ENCODE results near the gene JAKMIP3. TPM values are rescaled to one million over a fixed set of nuclear protein-coding genes. Genes with fewer than 3 reads are reported as not detected.

JAKMIP3 gene
- total RNA-seq, 2 donors from 2014 or later: 0.06 to 0.14 TPM

DNA sequence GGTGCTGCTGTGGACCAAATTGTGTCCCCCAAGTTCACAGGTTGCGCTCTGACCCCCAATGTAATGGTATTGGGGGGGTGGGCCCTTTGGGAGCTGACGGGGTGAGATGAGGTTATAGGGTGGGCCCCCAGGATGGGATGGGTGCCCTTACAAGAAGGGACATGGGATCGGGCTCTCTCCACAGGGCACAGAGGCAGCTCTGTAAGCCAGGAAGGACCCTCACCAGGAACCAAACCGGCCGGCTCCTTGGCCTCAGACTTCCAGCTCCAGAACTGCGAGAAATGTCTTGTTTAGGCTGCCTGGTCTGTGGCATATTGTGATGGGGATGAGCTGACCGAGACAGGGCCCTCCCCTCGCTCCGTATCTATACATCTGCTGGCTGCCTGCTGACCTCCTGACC is 25.7 kb upstream of the JAKMIP3 start:
- DNase-seq (no peak), ATAC-seq (no peak)
- intact Hi-C loops (cut with DNase I, micrococcal nuclease): no loop called here

DNA sequence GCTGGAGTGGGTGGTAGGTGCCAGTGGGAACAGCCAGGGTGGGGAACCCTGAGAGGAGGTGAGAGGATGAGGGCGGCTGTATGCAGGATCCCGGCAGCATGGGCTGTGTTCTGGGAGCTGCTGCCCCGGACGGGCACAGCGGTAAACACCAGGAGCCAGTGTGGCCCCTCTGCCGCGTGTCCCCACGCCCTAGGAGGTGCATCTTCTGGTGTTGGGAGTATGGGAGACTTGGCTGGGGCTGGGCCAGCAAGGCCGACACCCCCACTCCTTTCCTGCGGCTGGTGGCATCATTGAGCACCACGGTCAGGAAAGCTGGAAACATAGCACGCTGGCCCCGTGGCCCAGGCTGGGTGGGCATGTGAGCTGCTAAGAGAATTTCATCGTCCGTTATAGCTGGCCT is 24.4 kb upstream of the JAKMIP3 start:
- no peak for ATAC-seq
- intact Hi-C loops (cut with DNase I, micrococcal nuclease): no loop called here
- DNase-seq: no peak

DNA sequence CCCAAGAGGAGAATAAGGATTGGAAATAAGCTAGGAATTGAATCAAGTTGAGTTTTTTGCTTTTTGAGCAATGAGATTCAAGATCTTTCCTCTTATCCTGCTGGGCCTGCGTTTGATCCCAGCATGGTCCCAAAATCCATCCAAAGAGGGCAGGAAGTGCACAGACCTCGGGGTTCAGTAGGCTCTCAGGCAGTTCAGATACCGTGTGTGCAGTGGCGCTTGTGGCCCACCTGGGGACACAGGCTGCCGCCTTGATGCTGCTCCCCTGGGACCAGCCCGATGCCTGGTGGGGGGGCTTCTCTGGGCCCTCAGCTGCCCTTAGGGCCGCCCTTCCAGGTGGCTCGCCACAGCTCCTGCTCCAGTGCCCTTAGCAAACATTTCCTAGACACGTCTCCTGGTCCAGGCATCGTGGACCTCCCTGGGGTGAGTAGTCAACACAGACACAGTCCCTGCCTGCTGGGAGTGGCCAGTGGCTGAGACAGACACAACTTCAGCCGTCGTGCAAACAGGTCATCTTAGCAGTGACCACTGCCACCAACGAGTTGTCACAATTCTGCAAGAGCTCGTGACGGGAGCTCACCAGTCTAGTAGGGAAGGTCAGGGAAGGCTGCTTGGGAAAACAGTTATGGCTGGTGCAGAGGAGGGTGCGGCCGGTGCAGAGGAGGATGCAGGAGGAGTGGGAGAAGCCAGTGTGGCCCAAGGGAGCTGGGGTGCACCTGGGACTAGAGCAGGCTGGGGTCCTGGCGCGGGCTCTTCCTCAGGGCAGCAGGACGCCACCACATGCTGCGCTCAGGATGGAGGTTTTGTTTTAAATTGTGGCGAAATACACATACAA is 21.7 kb upstream of the JAKMIP3 start:
- intact Hi-C loops (cut with DNase I, micrococcal nuclease): no loop called here
- DNase-seq: no peak
- ATAC-seq: no peak

DNA sequence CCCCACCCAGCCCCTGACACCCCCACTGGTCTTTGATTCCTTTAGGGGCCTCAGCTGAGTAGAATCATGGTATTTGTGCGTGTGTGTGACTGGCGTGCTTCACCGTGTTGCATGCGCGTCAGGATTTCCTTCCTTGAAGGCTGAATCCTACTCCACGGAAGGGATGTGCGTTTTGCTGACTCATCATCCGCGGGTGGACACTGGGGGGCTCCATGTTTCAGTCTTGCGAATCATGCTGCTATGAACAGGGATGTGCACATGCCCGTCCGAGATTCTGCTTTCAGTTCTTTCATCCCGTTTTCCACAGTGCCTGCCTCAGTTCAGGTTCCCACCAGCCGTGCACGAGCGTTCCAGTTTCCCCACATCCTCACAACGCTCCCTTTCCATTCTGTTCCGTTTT is 20.9 kb upstream of the JAKMIP3 start:
- ATAC-seq: no peak
- DNase-seq: no peak
- intact Hi-C loops (cut with DNase I, micrococcal nuclease): no loop called here

DNA sequence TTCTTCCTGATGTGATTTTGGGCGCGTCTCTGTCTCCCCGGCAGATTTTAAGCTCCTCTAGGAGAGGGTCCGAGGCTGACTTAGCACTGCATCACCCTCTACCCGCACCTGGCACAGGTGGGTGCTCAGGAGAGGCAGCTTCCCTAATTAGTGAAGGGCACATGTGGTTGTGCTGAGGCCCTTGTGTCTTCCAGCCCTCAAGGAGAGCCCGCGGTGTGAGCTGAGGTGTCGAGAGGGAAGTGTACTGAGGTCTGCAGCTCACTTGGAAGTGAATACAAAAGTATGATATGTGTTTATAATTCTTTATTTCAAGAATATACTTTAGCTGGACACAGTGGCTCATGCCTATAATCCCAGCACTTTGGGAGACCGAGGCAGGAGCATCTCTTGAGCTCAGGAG is 20.4 kb upstream of the JAKMIP3 start:
- ATAC-seq (no peak), DNase-seq (no peak)
- intact Hi-C loops (cut with DNase I, micrococcal nuclease): no loop called here

DNA sequence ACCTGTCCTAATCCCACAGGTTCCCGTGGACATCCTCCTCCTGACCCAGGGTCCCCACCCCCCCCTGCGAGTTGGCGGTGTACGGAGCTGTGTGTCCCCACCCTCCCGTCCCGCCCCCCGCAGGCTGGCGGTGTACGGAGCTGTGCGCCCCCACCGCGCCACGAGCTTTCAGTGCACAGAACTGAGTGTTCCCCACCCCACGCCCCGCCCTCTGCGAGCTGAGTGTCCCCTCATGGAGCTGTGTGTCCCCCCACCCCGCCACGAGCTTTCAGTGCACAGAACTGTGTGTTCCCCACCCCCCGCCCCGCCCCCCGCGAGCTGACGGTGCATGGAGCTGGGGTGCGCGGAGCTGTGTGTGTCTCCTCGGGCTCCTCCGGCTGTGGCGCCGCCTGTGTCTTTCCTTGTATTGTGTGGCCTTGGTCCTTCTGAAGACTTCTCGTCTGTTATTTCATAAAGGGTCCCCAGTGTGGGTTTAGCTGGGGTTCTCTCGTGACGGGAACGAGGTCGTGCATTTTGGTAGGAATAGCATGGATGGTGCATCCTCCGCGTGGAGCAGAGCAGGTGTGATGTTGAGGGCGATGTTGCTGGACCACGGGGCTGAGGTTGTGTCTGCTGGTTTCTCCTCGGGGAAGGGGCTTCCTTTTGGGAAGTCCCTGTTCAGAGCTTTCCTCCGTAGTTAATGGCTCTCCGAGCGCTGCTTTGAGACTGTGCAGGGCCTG is 18.0 kb upstream of the JAKMIP3 start:
- intact Hi-C loops (cut with DNase I, micrococcal nuclease): no loop called here
- no peak for DNase-seq
- no peak for ATAC-seq

DNA sequence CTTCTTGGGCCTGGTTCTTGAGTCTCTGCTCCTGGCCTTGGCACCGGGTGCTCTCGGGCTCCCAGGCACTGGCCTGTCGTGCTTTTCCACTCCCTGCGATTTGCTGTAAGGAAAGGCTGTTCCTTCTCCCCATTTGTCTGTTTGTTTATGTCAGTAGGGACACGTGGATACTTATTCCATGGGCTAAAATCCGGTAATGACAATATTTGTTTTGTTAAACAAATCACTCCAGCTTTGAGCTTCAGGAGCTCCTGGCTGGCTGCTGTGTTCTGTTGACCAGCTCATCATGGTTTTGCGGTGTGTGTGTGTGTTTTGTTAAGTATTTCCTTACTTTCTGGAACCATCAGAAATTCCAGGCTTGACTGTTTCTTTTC is 17.5 kb upstream of the JAKMIP3 start:
- no peak for DNase-seq
- intact Hi-C loops (cut with DNase I, micrococcal nuclease): no loop called here
- ATAC-seq: no peak

DNA sequence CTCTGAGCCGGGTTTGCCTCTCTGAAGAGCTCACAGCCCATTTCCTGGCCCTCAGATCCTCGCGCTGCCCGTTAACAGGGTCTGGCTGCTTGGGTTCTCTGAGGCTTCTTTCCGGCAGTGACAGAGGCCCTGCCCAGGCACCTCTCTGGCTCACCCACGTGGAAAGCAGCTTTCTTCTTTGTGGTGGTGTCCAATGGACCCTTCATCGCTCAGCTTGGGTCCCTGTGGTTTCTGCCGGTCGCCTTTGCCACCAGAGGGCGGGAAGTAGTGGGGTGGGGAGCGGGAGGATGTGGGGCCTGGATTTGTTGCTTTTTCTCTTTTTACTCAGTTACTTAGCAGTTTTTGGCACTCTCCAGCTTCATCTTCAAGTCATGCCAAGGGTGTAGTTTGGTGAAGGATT is 15.6 kb upstream of the JAKMIP3 start:
- DNase-seq (no peak), ATAC-seq (no peak)
- intact Hi-C loops (cut with DNase I, micrococcal nuclease): no loop called here

DNA sequence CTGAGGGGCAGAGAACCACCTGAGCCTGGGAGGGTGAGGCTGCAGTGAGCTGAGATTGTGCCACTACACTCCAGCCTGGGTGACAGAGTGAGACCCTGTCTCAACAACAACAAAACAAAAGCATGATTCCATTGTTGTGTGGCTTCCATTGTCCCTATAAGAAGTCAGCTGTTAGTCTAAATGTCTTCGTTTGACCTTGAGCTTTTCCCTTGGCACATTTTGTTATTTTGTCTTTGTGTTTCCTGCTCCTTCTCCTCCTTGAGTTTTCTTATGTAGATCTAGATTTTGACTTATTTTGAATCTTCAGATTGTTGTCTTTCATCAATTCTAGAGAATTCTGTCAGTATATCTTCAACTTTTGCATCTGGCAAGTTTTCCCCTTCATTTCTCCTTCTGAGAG is 13.6 kb upstream of the JAKMIP3 start:
- no peak for ATAC-seq
- intact Hi-C loops (cut with DNase I, micrococcal nuclease): no loop called here
- no peak for DNase-seq

DNA sequence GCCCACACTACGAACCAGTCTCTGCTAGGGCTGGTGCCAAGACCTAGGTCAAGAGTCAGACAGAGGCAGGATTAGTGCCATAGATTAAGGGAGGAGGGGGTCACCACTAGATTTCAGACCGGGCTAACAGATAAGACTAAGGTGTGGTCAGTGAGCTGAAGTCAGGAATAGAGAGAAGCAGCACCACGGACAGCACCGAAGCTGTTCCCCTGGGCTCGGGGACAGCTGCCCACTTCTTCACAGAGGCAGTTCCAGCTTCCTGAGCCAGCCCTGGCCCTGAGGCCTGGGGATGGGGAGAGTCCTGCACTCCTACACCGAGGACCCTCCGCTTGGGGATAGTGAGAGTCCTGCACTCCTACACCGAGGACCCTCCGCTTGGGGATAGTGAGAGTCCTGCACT is 11.2 kb upstream of the JAKMIP3 start:
- intact Hi-C loops (cut with DNase I, micrococcal nuclease): no loop called here
- DNase-seq (no peak), ATAC-seq (no peak)

DNA sequence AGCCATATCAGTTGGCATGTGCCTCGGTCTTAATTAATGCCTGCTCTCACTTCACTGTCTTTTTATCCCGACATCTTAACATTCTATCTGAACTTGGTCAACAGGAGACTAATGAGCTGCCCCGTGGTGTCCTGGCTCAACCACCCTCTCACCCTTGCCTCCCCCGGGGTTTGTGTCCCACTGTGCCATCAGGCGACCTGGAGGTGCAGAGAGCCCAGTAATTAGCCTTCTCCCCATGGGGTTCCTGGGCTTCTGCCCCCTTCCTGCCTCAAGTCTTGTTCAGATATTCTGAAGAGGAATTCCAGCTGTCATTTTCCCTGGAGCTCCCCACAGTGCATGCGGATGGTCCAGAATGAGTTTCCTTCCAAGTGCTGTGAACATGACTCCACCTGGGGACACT is 10.1 kb upstream of the JAKMIP3 start:
- DNase-seq: no peak
- intact Hi-C loops (cut with DNase I, micrococcal nuclease): no loop called here
- ATAC-seq: no peak

DNA sequence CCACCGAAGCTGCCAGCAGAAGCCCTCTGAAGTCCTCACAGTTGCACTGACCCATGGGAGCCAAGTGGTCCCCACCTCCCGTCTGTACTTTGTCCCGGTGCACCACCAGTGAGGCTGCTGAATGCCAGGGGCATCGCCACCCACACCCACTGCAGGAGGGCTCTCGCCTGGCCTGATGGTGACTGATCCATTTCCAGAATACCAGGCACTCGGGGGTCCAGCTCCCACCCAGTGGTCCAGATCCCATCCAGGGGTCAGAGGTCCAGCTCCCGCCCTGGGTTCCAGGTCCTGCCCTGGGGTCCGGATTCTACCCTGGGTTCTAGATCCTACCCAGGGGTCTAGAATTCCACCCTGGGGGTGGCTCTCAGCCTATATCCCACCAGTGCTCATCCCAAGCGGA is 9.1 kb upstream of the JAKMIP3 start:
- intact Hi-C loops (cut with DNase I, micrococcal nuclease): no loop called here
- ATAC-seq: no peak
- DNase-seq: no peak

DNA sequence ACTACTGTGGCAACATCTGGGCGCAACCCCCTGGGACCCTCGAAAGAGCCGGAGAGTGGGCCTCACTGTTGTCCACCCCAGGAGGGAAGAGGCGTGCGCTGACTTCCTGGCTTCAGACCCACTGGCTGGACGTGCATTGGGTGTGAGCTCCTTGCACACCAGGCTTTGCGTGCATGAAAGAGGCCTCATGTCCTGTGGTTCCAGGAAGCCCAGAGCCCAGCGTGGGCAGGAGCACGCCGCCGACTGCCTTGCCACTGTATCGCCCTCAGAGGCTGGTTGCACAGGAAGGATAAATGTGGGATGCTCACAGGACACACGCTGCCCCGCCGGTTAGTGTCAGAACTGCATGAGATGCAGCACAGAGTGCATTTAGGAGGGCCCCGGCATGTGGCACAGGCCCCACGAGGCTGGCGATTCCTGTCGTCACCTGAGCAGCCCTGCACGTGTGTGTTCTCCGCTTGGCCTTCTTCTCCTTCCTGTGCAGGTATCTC is 8.5 kb upstream of the JAKMIP3 start:
- ATAC-seq (no peak), DNase-seq (no peak)
- intact Hi-C loops (cut with DNase I, micrococcal nuclease): no loop called here

DNA sequence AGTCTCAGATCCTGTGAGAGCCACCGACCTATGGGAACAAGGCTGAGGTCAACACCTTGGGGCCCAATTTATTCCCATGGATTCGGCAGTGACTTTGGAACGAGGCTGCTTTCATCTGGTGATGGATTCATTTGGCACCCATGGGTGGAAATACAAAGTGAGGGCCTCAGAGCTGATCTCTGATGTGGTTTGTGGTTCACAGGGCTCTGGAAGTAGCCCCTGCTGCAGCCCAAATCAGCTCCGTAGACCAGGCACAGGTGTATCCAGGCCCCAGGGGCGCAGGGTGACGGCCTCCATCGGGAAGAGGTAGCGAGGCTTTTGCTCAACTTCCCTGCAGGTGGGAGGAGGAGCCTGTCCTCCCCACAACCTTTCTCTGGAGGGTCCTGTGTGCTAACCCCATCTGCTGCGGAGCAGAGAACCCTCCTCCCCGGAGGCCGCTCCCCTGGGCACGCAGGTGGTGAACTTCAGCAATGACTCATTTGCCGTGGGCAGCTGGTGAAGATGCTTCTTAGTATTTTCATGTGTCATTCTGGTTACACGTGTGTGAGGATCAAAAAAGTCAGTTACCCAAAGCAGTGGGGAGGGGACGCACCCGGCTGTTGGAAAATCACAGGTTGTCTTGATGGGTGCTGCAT is 7.5 kb upstream of the JAKMIP3 start:
- intact Hi-C loops (cut with DNase I, micrococcal nuclease): no loop called here
- ATAC-seq: no peak
- no peak for DNase-seq

DNA sequence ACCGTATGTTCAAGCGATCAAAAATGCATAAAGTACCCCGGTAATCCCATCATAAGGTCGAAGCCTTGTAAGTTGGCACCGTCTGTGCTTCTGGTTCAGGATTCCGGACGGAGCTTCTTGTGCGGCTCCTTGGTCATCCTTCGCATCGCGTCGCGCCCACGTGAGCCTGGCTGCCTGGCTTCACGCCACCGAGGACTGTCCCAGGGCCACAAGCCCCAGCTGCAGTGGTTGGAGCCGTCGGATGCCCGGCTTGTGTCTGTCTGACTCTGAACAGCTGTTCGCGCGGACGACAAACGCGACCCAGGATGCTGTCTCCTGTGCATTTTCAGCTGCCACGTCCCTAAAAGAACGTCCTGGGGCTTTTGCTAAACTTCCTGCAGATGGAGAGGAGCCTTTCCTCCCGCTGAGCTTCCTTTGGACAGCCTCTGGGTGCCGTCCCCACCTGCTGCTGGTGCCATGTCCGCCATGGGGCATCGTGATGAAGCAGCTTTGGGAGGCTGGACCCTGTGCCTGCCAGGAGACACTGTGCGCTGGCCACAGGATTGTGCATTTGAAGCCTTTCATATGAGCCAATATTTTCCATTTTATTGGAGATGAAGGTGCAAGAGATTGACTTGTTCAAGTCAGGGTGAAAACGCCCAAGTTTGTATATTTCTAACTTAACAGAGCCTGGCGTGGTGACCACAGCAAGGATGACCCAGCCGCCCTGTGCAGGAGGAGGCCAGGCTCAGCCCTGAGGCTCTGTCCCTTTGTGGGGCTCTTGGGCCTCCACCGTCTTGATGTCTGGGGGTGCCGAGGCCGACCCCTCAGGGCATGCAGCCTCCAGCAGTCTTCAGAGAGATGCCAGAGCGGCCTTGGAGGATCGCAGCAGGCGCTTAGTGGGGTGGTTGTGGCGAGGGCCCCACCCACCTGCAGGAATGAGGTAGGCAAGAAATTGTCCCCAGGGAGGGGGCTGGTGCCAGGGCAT is 6.7 kb upstream of the JAKMIP3 start:
- no peak for DNase-seq
- no peak for ATAC-seq
- intact Hi-C loops (cut with DNase I, micrococcal nuclease): no loop called here

DNA sequence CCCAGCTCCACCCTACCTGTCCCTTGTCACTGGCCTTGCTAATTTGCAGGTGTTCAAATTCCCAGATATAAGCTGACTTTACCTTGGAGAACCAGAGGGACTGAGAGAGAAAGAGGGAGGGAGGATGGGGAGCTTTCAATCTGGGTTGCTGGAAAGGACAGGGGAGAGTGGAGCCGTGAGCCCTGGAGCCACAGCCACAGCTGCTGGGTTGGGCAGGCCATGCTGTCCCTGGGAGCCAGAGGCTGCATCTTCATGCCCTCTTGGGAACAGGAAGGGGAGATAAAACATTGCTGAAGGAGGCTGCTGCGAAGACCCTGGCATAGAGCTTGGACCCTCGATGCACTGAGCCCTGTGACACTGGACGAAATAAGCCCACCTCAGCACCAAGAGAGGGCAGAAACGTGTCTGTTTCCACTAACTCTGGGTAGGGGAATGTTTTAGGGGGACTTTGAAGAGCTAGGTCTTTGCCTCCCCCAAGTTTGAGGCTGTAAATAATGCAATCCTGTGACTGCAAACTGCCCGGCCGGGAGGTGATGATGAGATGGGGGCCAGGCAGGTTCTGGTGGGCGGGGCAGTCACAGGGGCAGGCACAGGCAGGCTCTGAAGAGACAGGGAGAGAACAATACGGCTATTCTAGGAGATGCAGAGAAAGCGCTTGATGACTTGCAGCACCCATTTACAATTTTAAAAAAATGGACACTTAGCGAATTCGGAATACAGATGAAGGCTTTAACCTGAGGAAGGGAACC is 5.8 kb upstream of the JAKMIP3 start:
- DNase-seq (no peak), ATAC-seq (no peak)

DNA sequence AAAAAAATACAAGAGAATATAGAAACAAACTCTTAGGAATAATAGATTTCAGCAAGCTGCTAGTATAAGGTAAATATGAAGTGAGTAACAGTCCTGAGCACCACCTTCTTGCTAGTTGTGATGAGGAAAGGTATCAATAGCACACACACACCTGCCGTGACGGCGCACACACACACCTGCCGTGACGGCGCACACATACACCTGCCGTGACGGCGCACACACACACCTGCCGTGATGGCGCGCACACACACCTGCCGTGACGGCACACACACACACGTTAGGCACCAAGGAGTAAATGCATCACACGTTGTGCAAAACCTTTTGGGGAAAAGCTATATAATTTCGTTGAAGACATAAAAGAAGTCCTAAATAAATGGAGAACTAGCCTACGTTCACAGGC is 4.7 kb upstream of the JAKMIP3 start:
- no peak for DNase-seq
- ATAC-seq: no peak
- intact Hi-C loops (cut with DNase I, micrococcal nuclease): no loop called here

More for the DNA sequence above, 5.8 kb upstream of the JAKMIP3 start:
- intact Hi-C loops (cut with DNase I, micrococcal nuclease): no loop called here

DNA sequence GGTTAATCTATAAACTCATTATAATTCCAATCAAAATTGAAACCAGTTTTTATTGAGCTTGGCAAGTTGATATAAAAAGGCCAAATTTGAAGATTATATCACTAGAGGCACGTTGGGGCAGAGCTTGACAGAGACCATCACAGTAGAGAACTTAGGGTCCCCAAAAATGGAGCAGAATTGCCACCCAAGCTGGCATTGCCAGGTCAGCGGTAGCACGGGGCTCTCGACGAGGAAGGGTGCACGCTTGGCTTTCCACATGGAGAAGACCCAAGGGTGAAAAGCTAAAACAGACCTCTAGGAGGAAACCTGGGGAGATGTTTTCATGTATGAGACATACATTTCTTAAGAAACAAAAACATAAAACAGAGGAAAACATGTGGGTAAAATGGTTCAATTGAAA is 4.3 kb upstream of the JAKMIP3 start:
- intact Hi-C loops (cut with DNase I, micrococcal nuclease): no loop called here
- no peak for ATAC-seq
- DNase-seq: no peak

Data from left colon (tissue), 2 donors.